H1 (cell line): ENCODE results near the gene GPC1. TPM values are rescaled to one million over a fixed set of nuclear protein-coding genes. Genes with fewer than 3 reads are reported as not detected.

Source experiments
- CTCF ChIA-PET: fragments of 300-600 bp; sonication (Branson Sonifier 250); formaldehyde crosslinking; loops from one replicate; lab custom pipeline; 2021; ENCODE audit not compliant: partially characterized antibody; lab: Charles Lee
- POLR2A ChIA-PET: fragments of 300-600 bp; sonication (Branson Sonifier 250); formaldehyde crosslinking; loops from one replicate; lab custom pipeline; 2021; ENCODE audit warnings: inconsistent platforms; ENCODE audit not compliant: partially characterized antibody; lab: Charles Lee
- DNase-seq, 2 experiments: peaks; one replicate each; pipeline versions ENCODE4 v3.0.0 to v3.0.0-alpha.2; 2010 to 2022; ENCODE audit warnings: low spot score in 2 of 2, low read depth in 1 of 2, mixed read lengths in 1 of 2
- FAIRE-seq: peaks from 2 replicates; lab custom pipeline; 2011; peaks lifted over from hg19 to GRCh38; lab: Jason Lieb, UNC
- H2AFZ ChIP-seq: 2 replicates; pipeline ENCODE4 v1.8.1; 2012; ENCODE audit warnings: low read length, inconsistent platforms
- H2AK5ac ChIP-seq: 2 replicates; pipeline ENCODE4 v1.6.1; 2013; ENCODE audit warnings: low read depth, low read length
- H2BK120ac ChIP-seq: replicated peaks from 2 replicates; pipeline ENCODE3; 2013; ENCODE audit warnings: low read depth, low read length, inconsistent platforms
- H2BK12ac ChIP-seq: 2 replicates; pipeline ENCODE4 v1.6.1; 2013; ENCODE audit warnings: low read depth, low read length
- H2BK15ac ChIP-seq: 2 replicates; pipeline ENCODE4 v1.6.1; 2013; ENCODE audit warnings: low read length
- H2BK20ac ChIP-seq: 2 replicates; pipeline ENCODE4 v1.6.1; 2013; ENCODE audit warnings: low read length
- H2BK5ac ChIP-seq: 2 replicates; pipeline ENCODE4 v1.6.1; 2013; ENCODE audit warnings: low read depth, low read length
- H3K14ac ChIP-seq: 2 replicates; pipeline ENCODE4 v1.6.1; 2013; ENCODE audit warnings: inconsistent platforms; ENCODE audit not compliant: insufficient read length
- H3K18ac ChIP-seq: 2 replicates; pipeline ENCODE4 v1.6.1; 2013; ENCODE audit warnings: low read length; ENCODE audit errors: extremely low read depth
- H3K23ac ChIP-seq: 2 replicates; pipeline ENCODE4 v1.6.1; 2013; ENCODE audit warnings: inconsistent platforms; ENCODE audit not compliant: insufficient read length
- H3K23me2 ChIP-seq: 2 replicates; pipeline ENCODE4 v1.6.1; 2013; ENCODE audit warnings: low read depth, low read length
- H3K27ac ChIP-seq: 2 replicates; pipeline ENCODE4 v1.6.1; 2011; ENCODE audit warnings: low read depth, low read length, inconsistent platforms
- H3K27me3 ChIP-seq, 4 experiments: replicated peaks in 1 of 4; 1 replicate in 1 of 4; 2 replicates in 3 of 4; pipeline versions ENCODE4 v1.6.1 to v1.8.1; 2011 to 2013; ENCODE audit warnings: low read length in 3 of 4, mild to moderate bottlenecking in 3 of 4, inconsistent platforms in 2 of 4, mixed read lengths in 2 of 4, moderate library complexity in 1 of 4; ENCODE audit not compliant: control insufficient read depth in 3 of 4, insufficient read depth in 3 of 4; ENCODE audit errors: extremely low read depth in 1 of 4
- H3K36me3 ChIP-seq, 4 experiments: 2 replicates each; pipeline versions ENCODE4 v1.6.1 to v1.8.1; 2011 to 2013; ENCODE audit warnings: mild to moderate bottlenecking in 4 of 4, low read length in 3 of 4, moderate library complexity in 2 of 4, control low read depth in 1 of 4, inconsistent platforms in 1 of 4; ENCODE audit not compliant: insufficient read depth in 4 of 4, control insufficient read depth in 2 of 4
- H3K4ac ChIP-seq: replicated peaks from 2 replicates; pipeline ENCODE3; 2013; ENCODE audit warnings: low read length, low read depth, mixed read lengths, inconsistent platforms; ENCODE audit not compliant: insufficient read length
- H3K4me1 ChIP-seq, 4 experiments: replicated peaks in 1 of 4; 1 replicate in 1 of 4; 2 replicates in 3 of 4; pipeline versions ENCODE4 v1.6.1 to v1.8.1; 2011 to 2013; ENCODE audit warnings: low read length in 3 of 4, inconsistent platforms in 2 of 4, mixed read lengths in 1 of 4; ENCODE audit not compliant: insufficient read depth in 4 of 4, control insufficient read depth in 3 of 4
- H3K4me2 ChIP-seq, 2 experiments: 2 replicates each; pipeline versions ENCODE4 v1.6.1 to v1.8.1; 2011 to 2013; ENCODE audit warnings: low read depth in 2 of 2, low read length in 2 of 2, control low read depth in 1 of 2, inconsistent platforms in 1 of 2, mild to moderate bottlenecking in 1 of 2; ENCODE audit not compliant: insufficient read depth in 1 of 2
- H3K4me3 ChIP-seq, 4 experiments: fragments of 200-600, 300-600 bp in 1 of 4; sonication (generic), shearing (Covaris generic), sonication (Bioruptor Twin) in 1 of 4; 2 replicates each; pipeline versions ENCODE4 v1.5.1 to v1.8.1; 2011 to 2016; ENCODE audit warnings: low read length in 4 of 4, low read depth in 3 of 4, control low read depth in 2 of 4, inconsistent platforms in 2 of 4, mild to moderate bottlenecking in 2 of 4, mixed read lengths in 1 of 4, moderate library complexity in 1 of 4; ENCODE audit not compliant: insufficient read depth in 2 of 4; ENCODE audit errors: extremely low read depth in 1 of 4
- H3K56ac ChIP-seq: replicated peaks from 2 replicates; pipeline ENCODE3; 2013; ENCODE audit warnings: low read depth, mild to moderate bottlenecking, mixed read lengths, low read length, inconsistent platforms; ENCODE audit not compliant: insufficient read length
- H3K79me1 ChIP-seq: 2 replicates; pipeline ENCODE4 v1.6.1; 2013; ENCODE audit warnings: low read depth, low read length, control low read depth
- H3K79me2 ChIP-seq, 2 experiments: 2 replicates each; pipeline versions ENCODE4 v1.6.1 to v1.8.1; 2012 to 2013; ENCODE audit warnings: low read length in 2 of 2, mild to moderate bottlenecking in 2 of 2, inconsistent platforms in 1 of 2; ENCODE audit not compliant: insufficient read depth in 2 of 2, control insufficient read depth in 1 of 2
- H3K9ac ChIP-seq, 4 experiments: replicated peaks in 1 of 4; 1 replicate in 1 of 4; 2 replicates in 3 of 4; pipeline versions ENCODE4 v1.6.1 to v1.8.1; 2011 to 2013; ENCODE audit warnings: low read depth in 3 of 4, low read length in 3 of 4, control low read depth in 2 of 4, mild to moderate bottlenecking in 2 of 4, moderate library complexity in 2 of 4, inconsistent platforms in 1 of 4; ENCODE audit errors: extremely low read depth in 1 of 4
- H3K9me3 ChIP-seq, 2 experiments: 2 replicates each; pipeline versions ENCODE4 v1.6.1 to v1.8.1; 2012 to 2013; ENCODE audit warnings: mild to moderate bottlenecking in 2 of 2, moderate library complexity in 2 of 2, control low read depth in 1 of 2, inconsistent platforms in 1 of 2, low read depth in 1 of 2, low read length in 1 of 2, mixed read lengths in 1 of 2; ENCODE audit not compliant: insufficient read depth in 2 of 2
- H4K20me1 ChIP-seq, 2 experiments: replicated peaks in 1 of 2; 2 replicates each; pipeline versions ENCODE3 to v1.8.1; 2011 to 2013; ENCODE audit warnings: inconsistent platforms in 2 of 2, low read length in 2 of 2, mild to moderate bottlenecking in 1 of 2; ENCODE audit not compliant: insufficient read depth in 2 of 2, control insufficient read depth in 1 of 2
- H4K5ac ChIP-seq: 2 replicates; pipeline ENCODE4 v1.6.1; 2013; ENCODE audit warnings: low read length, low read depth, mixed read lengths, inconsistent platforms; ENCODE audit not compliant: insufficient read length
- H4K8ac ChIP-seq: 2 replicates; pipeline ENCODE4 v1.8.0; 2013; ENCODE audit warnings: mild to moderate bottlenecking, moderate library complexity, low read length, inconsistent platforms; ENCODE audit not compliant: insufficient read depth; ENCODE audit errors: extremely low read depth
- H4K91ac ChIP-seq: replicated peaks from 2 replicates; pipeline ENCODE3; 2013; ENCODE audit warnings: low read length, mixed read lengths, inconsistent platforms; ENCODE audit not compliant: insufficient read length
- BRCA1 ChIP-seq: IDR thresholded peaks from 2 replicates; pipeline ENCODE4 v1.6.1; 2012; ENCODE audit warnings: low read depth, low read length, improper control_type of control experiment
- CBX8 ChIP-seq: fragments of 300-800, 300-1000 bp; sonication (generic); IDR thresholded peaks from 2 replicates; pipeline ENCODE4 v1.7.1; 2016; ENCODE audit warnings: low read depth, low read length, borderline replicate concordance
- CHD1 ChIP-seq: IDR thresholded peaks from 2 replicates; pipeline ENCODE4 v1.6.1; 2012; ENCODE audit warnings: low read depth, low read length, improper control_type of control experiment
- HDAC2 ChIP-seq, 2 experiments: fragments of 300-600 bp in 1 of 2; sonication (generic) in 1 of 2; IDR thresholded peaks; 2 replicates each; pipeline ENCODE4 v1.6.1; 2011 to 2012; ENCODE audit warnings: low read depth in 2 of 2, low read length in 2 of 2, mild to moderate bottlenecking in 2 of 2, moderate library complexity in 2 of 2, borderline replicate concordance in 1 of 2, inconsistent platforms in 1 of 2
- PHF8 ChIP-seq: fragments of 200-600 bp; sonication (generic); conservative IDR thresholded peaks from 2 replicates; pipeline ENCODE4 v1.7.1; 2012; ENCODE audit warnings: low read depth, mild to moderate bottlenecking, inconsistent platforms, low read length, moderate library complexity
- RAD21 ChIP-seq, 2 experiments: IDR thresholded peaks in 1 of 2; conservative IDR thresholded peaks in 1 of 2; 2 replicates each; pipeline ENCODE4 v1.6.1; 2011; ENCODE audit warnings: low read depth in 2 of 2, low read length in 2 of 2, improper control_type of control experiment in 1 of 2, inconsistent platforms in 1 of 2, mild to moderate bottlenecking in 1 of 2, moderate library complexity in 1 of 2
- SIN3A ChIP-seq, 2 experiments: IDR thresholded peaks in 1 of 2; conservative IDR thresholded peaks in 1 of 2; 2 replicates each; pipeline ENCODE4 v1.6.1; 2011 to 2012; ENCODE audit warnings: low read length in 2 of 2, improper control_type of control experiment in 1 of 2, low read depth in 1 of 2, mild to moderate bottlenecking in 1 of 2
- SP2 ChIP-seq: IDR thresholded peaks from 2 replicates; pipeline ENCODE4 v1.6.1; 2012; ENCODE audit warnings: mild to moderate bottlenecking, low read length, inconsistent platforms
- SRF ChIP-seq: IDR thresholded peaks from 2 replicates; pipeline ENCODE4 v1.6.1; 2011; ENCODE audit warnings: mild to moderate bottlenecking, low read depth, low read length, moderate library complexity
- TCF12 ChIP-seq: IDR thresholded peaks from 2 replicates; pipeline ENCODE4 v1.6.1; 2011; ENCODE audit warnings: low read depth, mild to moderate bottlenecking, low read length
- TEAD4 ChIP-seq: IDR thresholded peaks from 2 replicates; pipeline ENCODE4 v1.6.1; 2012; ENCODE audit warnings: low read depth, low read length, inconsistent platforms, mixed read lengths
- ZNF274 ChIP-seq: IDR thresholded peaks from 2 replicates; pipeline ENCODE4 v1.7.0; 2012; ENCODE audit warnings: low read length, borderline replicate concordance; ENCODE audit errors: extremely low read depth
- WGBS, 2 experiments: shearing (Covaris generic) in 1 of 2; methylation state at CpG; one replicate each; pipeline versions ENCODE4 v1.1.6 to v1.1.7; 2013 to 2015; ENCODE audit warnings: low lambda C conversion rate in 2 of 2, mixed read lengths in 2 of 2, inconsistent platforms in 1 of 2, low coverage in 1 of 2, missing lambda C conversion rate in 1 of 2; ENCODE audit not compliant: insufficient replicate concordance in 2 of 2, insufficient coverage in 1 of 2, insufficient read length in 1 of 2; ENCODE audit errors: extremely low coverage in 1 of 2, missing lambda C conversion rate in 1 of 2; 5-methylcytosine and 5-hydroxymethylcytosine counted together
- polyA plus RNA-seq, 7 experiments: library from polyadenylated mRNA; depleted of rRNA in 3 of 7; stranded (reverse) in 5 of 7; unstranded in 2 of 7; fragments of >200 nt in 5 of 7; fragments of 200-250 nt in 2 of 7; gene quantifications; 1 replicate in 5 of 7; 2 replicates in 1 of 7; 4 replicates in 1 of 7; pipeline versions ENCODE4 v1.2.1 to v1.2.3, GENCODE V29; 2011 to 2013; ENCODE audit warnings: missing spikeins in 2 of 7, mixed read lengths in 2 of 7
- total RNA-seq: library from RNA; stranded (reverse); fragmentation: NEBNext Ultra II Directional; extraction: Animal tissue kit (Norgen Biotek cat#: 25700); gene quantifications from 2 replicates; pipeline ENCODE4 v1.2.1, GENCODE V29; 2021

GPC1 gene
- total and polyA plus RNA-seq, 2 of the 8 experiments (the other 6 are each of a cell fraction or from before 2014, with no cell fraction given): 21.9 to 28.3 TPM

DNA sequence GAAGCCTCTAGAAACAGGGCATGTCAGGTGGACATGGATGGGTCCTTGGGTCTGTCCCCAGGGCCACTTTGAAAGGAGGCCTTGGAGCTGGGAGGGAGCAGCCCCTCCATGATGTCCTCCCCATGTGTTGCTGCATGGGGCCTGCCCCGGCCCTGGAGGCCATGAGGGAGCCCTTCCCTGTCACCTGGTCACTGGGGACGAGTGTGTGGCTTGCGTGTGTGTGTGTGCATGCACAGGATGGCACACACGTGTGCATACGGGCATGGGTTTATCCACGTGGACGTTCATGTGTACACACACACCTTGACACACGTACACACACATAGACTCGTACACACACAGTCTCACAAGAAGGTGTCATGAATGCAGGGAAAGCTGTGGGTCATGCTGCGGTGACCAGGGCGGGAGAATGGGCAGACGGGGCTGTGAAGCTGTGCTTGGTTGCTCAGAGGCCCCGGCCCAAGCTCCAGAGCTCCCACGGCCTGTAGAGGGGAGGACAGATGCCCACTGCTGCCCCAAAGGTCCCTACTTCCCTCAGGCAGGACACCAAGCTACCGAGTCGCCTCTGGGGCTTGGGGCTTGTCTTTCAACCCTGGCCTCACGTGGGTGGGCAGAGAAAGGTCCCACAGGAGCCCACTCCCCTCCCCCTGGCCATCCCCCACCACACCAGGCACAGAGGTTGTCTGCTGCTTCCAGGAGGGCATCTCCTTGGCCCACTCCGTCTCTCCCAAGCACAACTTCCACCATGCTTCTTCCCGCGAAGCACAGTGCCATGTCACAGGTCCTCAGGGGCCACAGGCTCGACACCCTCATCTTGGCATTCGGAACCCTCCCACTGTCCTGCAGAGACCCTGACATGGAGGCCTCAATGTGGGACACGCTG lies 42.3 kb upstream of the GPC1 start:
- ChIA-PET POLR2A (no interaction called here), CTCF (no interaction called here)
- H3K79me2 ChIP-seq: no peaks in the 10 kb centered on the region
- H3K27ac ChIP-seq: no peak overlapping the region
- no peaks in the 10 kb centered on the region for H3K27me3 ChIP-seq
- H3K4me1 ChIP-seq: no peaks in the 10 kb centered on the region
- no peak overlapping the region for H2BK120ac ChIP-seq
- H3K18ac ChIP-seq: no peak overlapping the region
- no peak overlapping the region for H2AFZ ChIP-seq
- no peak overlapping the region for H2BK15ac ChIP-seq
- 88% methylated on average over 22 of the region's 23 CpGs; no CpG with 5 or more reads in 1 of the 2 experiments for WGBS, 2 experiments
- no peak overlapping the region for H3K4me2 ChIP-seq
- no peak overlapping the region for H4K5ac ChIP-seq
- no peak overlapping the region for H2BK20ac ChIP-seq
- peak overlapping the region; percentile 68; the same call in 1 of the 2 replicates for H4K8ac ChIP-seq
- H3K4ac ChIP-seq: no peak overlapping the region
- no peak overlapping the region for H2BK12ac ChIP-seq
- H2BK5ac ChIP-seq: no peak overlapping the region
- H3K79me1 ChIP-seq: no peaks in the 10 kb centered on the region
- H3K23me2 ChIP-seq: no peaks in the 10 kb centered on the region
- H4K91ac ChIP-seq: no peak overlapping the region
- H3K23ac ChIP-seq: no peak overlapping the region
- no peak overlapping the region for H3K9ac ChIP-seq
- no peak overlapping the region for H2AK5ac ChIP-seq
- DNase-seq: no peak
- H3K14ac ChIP-seq: no peak overlapping the region
- H3K56ac ChIP-seq: no peak overlapping the region
- no peak for FAIRE-seq
- no peaks in the 10 kb centered on the region for H4K20me1 ChIP-seq
- no peaks in the 10 kb centered on the region for H3K9me3 ChIP-seq
- no peaks in the 10 kb centered on the region for H3K36me3 ChIP-seq
- H3K4me3 ChIP-seq: no peak overlapping the region
- no peak for TF ChIP-seq PHF8
- TF ChIP-seq SRF: no peak
- no peak for TF ChIP-seq SP2
- no peak for TF ChIP-seq BRCA1
- TF ChIP-seq CHD1: no peak
- TF ChIP-seq HDAC2 (IDR thresholded peaks at IDR 0.05; ENCODE audit: borderline replicate concordance in 1 of 2, low read depth in 2 of 2, low read length in 2 of 2): no peak
- no peak for TF ChIP-seq TEAD4
- TF ChIP-seq SIN3A (conservative IDR thresholded peaks at IDR 0.05 in 1 of 2, IDR thresholded peaks at IDR 0.05 in 1 of 2; ENCODE audit: low read depth in 1 of 2, low read length in 2 of 2): no peak
- no peak for TF ChIP-seq ZNF274
- TF ChIP-seq CBX8: no peak
- TF ChIP-seq RAD21 (IDR thresholded peaks at IDR 0.05 in 1 of 2, conservative IDR thresholded peaks at IDR 0.05 in 1 of 2; ENCODE audit: low read depth in 2 of 2, low read length in 2 of 2): no peak
- TF ChIP-seq TCF12: no peak
